Lung (tissue), 12 donors: Measurements from ENCODE around the gene NETO2. TPM values are rescaled to one million over a fixed set of nuclear protein-coding genes. Genes with fewer than 3 reads are reported as not detected.

Source experiments
- ATAC-seq: fragments of 200-7000 bp; cut with Tn5 transposase; one replicate; pipeline ENCODE4 v1.9.1; 2020; ENCODE audit warnings: moderate number of reproducible peaks; ENCODE audit not compliant: insufficient read depth, low FRiP score
- DNase-seq, 3 donors: peaks; one replicate each; pipeline ENCODE4 v3.0.0-alpha.2; 2013 to 2017
- H3K27ac ChIP-seq, 2 donors: one replicate each; pipeline ENCODE4 v1.5.1; 2013; ENCODE audit warnings: mild to moderate bottlenecking in 2 of 2, moderate library complexity in 2 of 2, control low read depth in 1 of 2, inconsistent platforms in 1 of 2, low read depth in 1 of 2, low read length in 1 of 2
- H3K27me3 ChIP-seq, 3 donors: one replicate each; pipeline ENCODE4 v1.5.1; 2013; ENCODE audit warnings: low read length in 2 of 3; ENCODE audit not compliant: control insufficient read depth in 3 of 3, insufficient read depth in 3 of 3
- H3K36me3 ChIP-seq, 4 donors: one replicate each; pipeline ENCODE4 v1.5.1; 2013; ENCODE audit warnings: low read length in 4 of 4, mild to moderate bottlenecking in 1 of 4, moderate library complexity in 1 of 4; ENCODE audit not compliant: control insufficient read depth in 4 of 4, insufficient read depth in 4 of 4
- H3K4me1 ChIP-seq, 5 donors: one replicate each; pipeline ENCODE4 v1.5.1; 2013; ENCODE audit warnings: low read length in 5 of 5, mild to moderate bottlenecking in 2 of 5, moderate library complexity in 1 of 5; ENCODE audit not compliant: control insufficient read depth in 5 of 5, insufficient read depth in 5 of 5
- H3K4me3 ChIP-seq: one replicate; pipeline ENCODE4 v1.5.1; 2013; ENCODE audit warnings: mild to moderate bottlenecking, control low read depth, moderate library complexity
- H3K9ac ChIP-seq, 2 donors: one replicate each; pipeline ENCODE4 v1.5.1; 2013; ENCODE audit warnings: low read length in 2 of 2, control low read depth in 1 of 2; ENCODE audit not compliant: insufficient read depth in 1 of 2
- H3K9me3 ChIP-seq, 4 donors: one replicate each; pipeline ENCODE4 v1.5.1; 2013; ENCODE audit warnings: low read length in 3 of 4, mild to moderate bottlenecking in 1 of 4, moderate library complexity in 1 of 4; ENCODE audit not compliant: control insufficient read depth in 4 of 4, insufficient read depth in 3 of 4
- WGBS, 2 donors: extraction: QIAGEN DNeasy Blood & Tissue Kit; methylation state at CpG; one replicate each; pipeline ENCODE4 v1.1.7; 2013; 5-methylcytosine and 5-hydroxymethylcytosine counted together
- polyA plus RNA-seq, 2 donors: library from polyadenylated mRNA; stranded (reverse); fragments of 200-250 nt; gene quantifications; one replicate each; pipeline ENCODE4 v1.2.1, GENCODE V29; 2013
- total RNA-seq, 2 donors: library from RNA; depleted of rRNA in 1 of 2; stranded (reverse); fragments of >200 nt in 1 of 2; gene quantifications; one replicate each; pipeline ENCODE4 v1.2.1, GENCODE V29; 2014 to 2021
- TF ChIP-seq, protein P1 (sequence below): IDR thresholded peaks from 2 replicates; pipeline ENCODE4 v1.5.1; 2012; ENCODE audit warnings: mild to moderate bottlenecking; ENCODE audit errors: control extremely low read depth, extremely low read depth
- donor health status: control.
- donor health status: control.
- donor health status: Bipolar disorder and iron deficiency.
- donor health status: healthy.
- donor health status: DM: yes; HTN: yes; CAD: no.

NETO2 gene
- total and polyA plus RNA-seq, 4 donors, result 2.7 to 16.6 (median 9.7) TPM

DNA sequence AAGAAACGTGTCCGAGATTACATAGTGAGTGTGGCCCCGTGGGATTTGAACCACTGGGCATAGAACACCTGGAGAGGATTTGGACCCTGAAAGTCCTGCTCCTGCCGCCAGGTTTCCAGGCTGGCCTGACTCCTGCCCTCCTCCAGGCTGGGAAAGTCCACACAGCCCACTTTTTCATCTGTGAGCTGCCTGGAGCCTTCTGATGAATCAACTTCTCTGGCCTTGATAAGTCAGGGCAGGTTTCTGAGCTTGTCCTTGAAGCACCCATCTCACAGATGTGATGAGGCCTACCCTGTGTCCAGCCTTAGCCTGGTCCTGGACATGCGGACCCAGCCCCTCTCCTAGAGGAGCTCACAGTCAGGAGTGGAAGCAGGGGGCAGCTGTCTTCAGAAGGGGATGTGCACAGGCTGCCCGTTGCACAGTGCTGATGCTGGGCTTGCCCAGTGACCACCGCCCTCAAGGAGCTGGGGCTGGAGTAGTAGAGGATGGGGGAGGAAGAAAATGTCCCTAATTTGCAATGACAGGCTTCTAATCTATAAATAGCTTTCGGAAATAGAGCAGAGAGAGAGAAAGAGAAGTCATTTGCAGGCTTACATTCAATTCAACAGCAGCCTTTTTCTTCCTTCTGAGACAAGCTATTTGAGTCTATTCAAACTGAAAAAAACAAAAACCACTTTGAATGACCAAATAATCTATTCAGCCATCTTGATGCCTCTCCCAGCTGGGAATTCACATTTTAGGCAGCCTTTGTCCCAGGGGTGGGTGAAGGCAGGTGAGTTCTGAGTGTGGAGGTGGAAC is 96.8 kb downstream of the NETO2 start:
- 92% methylated on average over 8 of the region's 8 CpGs for WGBS, 2 donors
- Histone ChIP-seq H3K9ac (no peak overlapping the region), H3K4me1 (peaks cover 0 to 1% (median 0%) of the 10 kb centered on the region in 5 donors), H3K9me3 (peaks cover 0 to 2% (median 0%) of the 10 kb centered on the region in 4 donors), H3K36me3 (no peaks in the 10 kb centered on the region), H3K27ac (no peak overlapping the region), H3K27me3 (no peaks in the 10 kb centered on the region), H3K4me3 (no peak overlapping the region)
- TF ChIP-seq, protein P1, sequence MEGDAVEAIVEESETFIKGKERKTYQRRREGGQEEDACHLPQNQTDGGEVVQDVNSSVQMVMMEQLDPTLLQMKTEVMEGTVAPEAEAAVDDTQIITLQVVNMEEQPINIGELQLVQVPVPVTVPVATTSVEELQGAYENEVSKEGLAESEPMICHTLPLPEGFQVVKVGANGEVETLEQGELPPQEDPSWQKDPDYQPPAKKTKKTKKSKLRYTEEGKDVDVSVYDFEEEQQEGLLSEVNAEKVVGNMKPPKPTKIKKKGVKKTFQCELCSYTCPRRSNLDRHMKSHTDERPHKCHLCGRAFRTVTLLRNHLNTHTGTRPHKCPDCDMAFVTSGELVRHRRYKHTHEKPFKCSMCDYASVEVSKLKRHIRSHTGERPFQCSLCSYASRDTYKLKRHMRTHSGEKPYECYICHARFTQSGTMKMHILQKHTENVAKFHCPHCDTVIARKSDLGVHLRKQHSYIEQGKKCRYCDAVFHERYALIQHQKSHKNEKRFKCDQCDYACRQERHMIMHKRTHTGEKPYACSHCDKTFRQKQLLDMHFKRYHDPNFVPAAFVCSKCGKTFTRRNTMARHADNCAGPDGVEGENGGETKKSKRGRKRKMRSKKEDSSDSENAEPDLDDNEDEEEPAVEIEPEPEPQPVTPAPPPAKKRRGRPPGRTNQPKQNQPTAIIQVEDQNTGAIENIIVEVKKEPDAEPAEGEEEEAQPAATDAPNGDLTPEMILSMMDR, result no peak
- DNase-seq (no peak), ATAC-seq (no peak)

DNA sequence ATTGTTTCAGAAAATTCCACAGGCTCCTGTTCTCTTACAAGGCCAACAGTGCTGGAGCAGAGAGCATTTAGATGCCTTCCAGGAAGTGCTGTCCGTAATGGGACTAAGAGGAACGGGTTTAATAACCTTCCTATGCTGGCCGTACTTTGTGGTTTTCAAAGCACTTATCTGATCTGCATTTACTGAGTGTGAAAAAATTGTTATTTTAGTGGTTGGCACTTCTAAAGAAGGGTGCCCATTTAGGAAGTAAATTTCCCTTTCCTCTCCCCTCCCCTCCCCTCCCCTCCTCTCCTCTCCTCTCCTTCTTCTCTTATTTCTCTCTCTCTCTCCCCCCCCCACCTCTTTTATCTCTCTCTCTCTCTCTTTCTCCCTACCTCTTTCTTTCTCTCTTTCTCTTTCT is 98.3 kb downstream of the NETO2 start:
- TF ChIP-seq, protein P1, result no peak
- 8 to 12% methylated on average over 3 of the region's 3 CpGs for WGBS, 2 donors
- H3K27ac ChIP-seq, result no peak overlapping the region
- peaks cover 0 to 1% (median 0%) of the 10 kb centered on the region in 5 donors for H3K4me1 ChIP-seq
- H3K36me3 ChIP-seq, result no peaks in the 10 kb centered on the region
- no peak overlapping the region for H3K9ac ChIP-seq
- no peak overlapping the region for H3K4me3 ChIP-seq
- peak in 1 of 3 donors; percentile 9 for DNase-seq
- no peak for ATAC-seq
- H3K9me3 ChIP-seq, result peaks cover 0 to 2% (median 0%) of the 10 kb centered on the region in 4 donors
- no peaks in the 10 kb centered on the region for H3K27me3 ChIP-seq

DNA sequence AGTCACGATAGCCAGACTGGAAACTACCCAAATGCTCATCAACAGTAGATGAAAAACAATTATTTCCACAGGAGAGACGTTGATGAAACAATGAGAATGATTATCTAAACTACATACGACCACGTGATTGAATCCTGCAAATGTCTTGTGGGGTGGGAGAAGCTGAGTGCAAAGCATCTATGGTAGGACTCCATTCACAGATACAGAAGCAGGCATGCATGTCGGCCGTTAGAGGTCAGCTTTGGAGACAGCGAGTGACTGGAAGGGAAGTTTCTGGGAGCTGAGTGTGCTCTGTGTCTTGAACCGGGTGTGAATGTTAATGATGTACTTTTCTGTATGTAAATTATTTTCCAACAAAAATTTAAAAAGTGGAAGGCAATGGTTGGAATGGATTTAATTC is 98.7 kb downstream of the NETO2 start:
- 37 to 51% methylated on average over 8 of the region's 8 CpGs for WGBS, 2 donors
- H3K27me3 ChIP-seq, result no peaks in the 10 kb centered on the region
- peak in 1 of 3 donors; percentile 15 for DNase-seq
- TF ChIP-seq, protein P1, result no peak
- no peak overlapping the region for H3K9ac ChIP-seq
- ATAC-seq, result no peak
- H3K4me1 ChIP-seq, result peaks cover 0 to 1% (median 0%) of the 10 kb centered on the region in 5 donors
- H3K9me3 ChIP-seq, result peaks cover 0 to 2% (median 0%) of the 10 kb centered on the region in 4 donors
- H3K36me3 ChIP-seq, result no peaks in the 10 kb centered on the region
- H3K4me3 ChIP-seq, result no peak overlapping the region
- no peak overlapping the region for H3K27ac ChIP-seq
